Measurements from ENCODE around the gene NPAS3. TPM values are rescaled to one million over a fixed set of nuclear protein-coding genes. Genes with fewer than 3 reads are reported as not detected.

NPAS3 gene
- total and polyA plus RNA-seq, 2 donors (not counting 3 experiments of a cell fraction or from before 2014, with no cell fraction given), result 0.10 to 0.13 TPM

DNA sequence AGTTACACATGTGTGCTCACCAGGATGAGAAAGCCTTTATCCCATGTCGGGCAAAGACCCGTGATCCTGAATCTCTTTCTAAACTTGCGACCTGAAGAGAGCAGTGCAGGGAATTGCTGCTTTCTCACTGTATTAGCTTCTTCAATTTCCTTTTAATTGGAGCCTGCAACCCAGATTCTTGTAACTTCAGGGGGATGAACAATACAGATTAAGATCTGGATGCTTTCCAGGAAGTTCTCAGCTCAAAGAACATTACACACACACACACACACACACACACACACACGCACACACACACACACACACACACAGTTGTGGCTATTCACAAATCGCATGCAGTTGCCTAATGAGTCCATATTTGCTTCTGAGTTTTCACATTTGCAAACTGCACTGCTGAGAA, 268.3 kb downstream of the NPAS3 start:
- dilution Hi-C loops (cut with MboI; ENCODE audit: extremely low pct_ligation_motif_present, low sequenced_read_pairs), result no loop called here
- BruUV-seq (replicated peaks), result no TSS peak

DNA sequence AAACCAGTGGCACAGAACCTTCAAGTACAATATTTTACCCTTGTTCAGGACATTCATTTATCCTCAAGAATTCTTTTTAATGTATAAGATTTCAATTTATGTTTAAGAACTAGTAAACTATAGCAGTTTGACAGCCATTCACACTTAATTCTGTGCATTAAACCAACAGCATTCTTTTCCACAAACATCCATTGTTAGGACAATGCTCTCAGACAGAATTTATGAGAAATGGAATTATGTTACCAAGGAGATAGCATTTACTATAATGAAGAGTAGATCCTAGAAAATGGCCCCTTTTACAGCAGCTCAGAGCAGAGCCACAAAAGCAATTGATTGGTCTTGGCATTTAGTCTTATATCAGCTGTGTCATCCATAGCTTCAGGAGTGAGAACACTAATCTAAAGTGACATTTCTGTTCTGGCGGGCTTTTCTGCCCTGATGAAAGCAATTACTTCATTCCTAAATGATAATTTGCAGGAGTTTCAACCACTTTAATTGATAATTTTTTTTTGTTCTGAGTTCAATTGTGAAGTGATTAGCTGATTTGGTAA, 268.9 kb downstream of the NPAS3 start:
- H3K4me2 ChIP-seq (ENCODE audit: insufficient read depth, low read length), result no peak overlapping the region
- no peaks in the 10 kb centered on the region for H3K79me2 ChIP-seq (ENCODE audit: control insufficient read depth, insufficient read depth, low read length)
- dilution Hi-C loops (cut with MboI; ENCODE audit: extremely low pct_ligation_motif_present, low sequenced_read_pairs), result no loop called here
- ChIA-PET CTCF (no interaction called here), POLR2A (no interaction called here)
- intact Hi-C loops (cut with micrococcal nuclease), result no loop called here
- H3K4me3 ChIP-seq (replicated peaks in 1 of 3; ENCODE audit: insufficient read depth in 1 of 3, low read depth in 1 of 3, low read length in 3 of 3), result no peak overlapping the region
- no peaks in the 10 kb centered on the region for H3K9me3 ChIP-seq (replicated peaks; ENCODE audit: control insufficient read depth, insufficient read depth, low read length)
- TF ChIP-seq JUN (IDR thresholded peaks at IDR 0.05; ENCODE audit: borderline replicate concordance, insufficient read depth, insufficient read length, low read depth) (no peak), FOS (IDR thresholded peaks at IDR 0.05; ENCODE audit: borderline replicate concordance, insufficient read depth, low read length) (no peak), CTCF (IDR thresholded peaks at IDR 0.05; ENCODE audit: extremely low read depth in 1 of 2, insufficient read depth in 1 of 2, low read depth in 1 of 2, low read length in 2 of 2) (no peak), POLR2A (IDR thresholded peaks at IDR 0.05; ENCODE audit: low read depth, low read length) (no peak), POLR2AphosphoS5 (IDR thresholded peaks at IDR 0.05; ENCODE audit: insufficient read depth, low read depth, low read length) (no peak), MAX (IDR thresholded peaks at IDR 0.05; ENCODE audit: insufficient read depth, insufficient read length) (no peak), EZH2 (IDR thresholded peaks at IDR 0.05; ENCODE audit: borderline replicate concordance, low read depth, low read length, severe bottlenecking) (no peak), MYC (IDR thresholded peaks at IDR 0.05; ENCODE audit: low read depth, low read length) (no peak), GATA2 (IDR thresholded peaks at IDR 0.05; ENCODE audit: insufficient read depth, insufficient read length, low read depth, low read length) (no peak)
- H4K20me1 ChIP-seq (replicated peaks; ENCODE audit: control insufficient read depth, extremely low read depth, insufficient read depth, low read length), result no peaks in the 10 kb centered on the region
- no peaks in the 10 kb centered on the region for H3K27me3 ChIP-seq (ENCODE audit: control insufficient read depth in 2 of 2, insufficient read depth in 2 of 2, low read length in 2 of 2)
- H3K36me3 ChIP-seq (ENCODE audit: control insufficient read depth in 2 of 2, extremely low read depth in 1 of 2, insufficient read depth in 2 of 2, low read length in 2 of 2), result no peaks in the 10 kb centered on the region
- H3K9ac ChIP-seq (replicated peaks; ENCODE audit: extremely low read depth, insufficient read depth, low read length), result no peak overlapping the region
- no peaks in the 10 kb centered on the region for H3K4me1 ChIP-seq (ENCODE audit: control insufficient read depth, extremely low read depth, insufficient read depth, low read length)
- DNase-seq (ENCODE audit: low read depth, low spot score) (no peak), FAIRE-seq (no peak)
- no peak overlapping the region for H2AFZ ChIP-seq (ENCODE audit: low read depth, low read length)
- no peak overlapping the region for H3K27ac ChIP-seq (ENCODE audit: insufficient read depth, low read depth, low read length)
- BruUV-seq (replicated peaks), result no TSS peak
- no peaks in the 10 kb centered on the region for H3K9me1 ChIP-seq (replicated peaks; ENCODE audit: control insufficient read depth, extremely low read depth, insufficient read depth, low read length)

More for the DNA sequence above, 268.3 kb downstream of the NPAS3 start:
- no peak overlapping the region for H3K9ac ChIP-seq (replicated peaks; ENCODE audit: extremely low read depth, insufficient read depth, low read length)
- intact Hi-C loops (cut with micrococcal nuclease), result no loop called here
- no peaks in the 10 kb centered on the region for H3K36me3 ChIP-seq (ENCODE audit: control insufficient read depth in 2 of 2, extremely low read depth in 1 of 2, insufficient read depth in 2 of 2, low read length in 2 of 2)
- FAIRE-seq (no peak), DNase-seq (ENCODE audit: low read depth, low spot score) (no peak)
- H3K9me3 ChIP-seq (replicated peaks; ENCODE audit: control insufficient read depth, insufficient read depth, low read length), result no peaks in the 10 kb centered on the region
- H3K79me2 ChIP-seq (ENCODE audit: control insufficient read depth, insufficient read depth, low read length), result no peaks in the 10 kb centered on the region
- no peak overlapping the region for H2AFZ ChIP-seq (ENCODE audit: low read depth, low read length)
- no peak overlapping the region for H3K4me2 ChIP-seq (ENCODE audit: insufficient read depth, low read length)
- no peak overlapping the region for H3K27ac ChIP-seq (ENCODE audit: insufficient read depth, low read depth, low read length)
- no peaks in the 10 kb centered on the region for H4K20me1 ChIP-seq (replicated peaks; ENCODE audit: control insufficient read depth, extremely low read depth, insufficient read depth, low read length)
- TF ChIP-seq FOS (IDR thresholded peaks at IDR 0.05; ENCODE audit: borderline replicate concordance, insufficient read depth, low read length) (no peak), POLR2AphosphoS5 (IDR thresholded peaks at IDR 0.05; ENCODE audit: insufficient read depth, low read depth, low read length) (no peak), GATA2 (IDR thresholded peaks at IDR 0.05; ENCODE audit: insufficient read depth, insufficient read length, low read depth, low read length) (no peak), EZH2 (IDR thresholded peaks at IDR 0.05; ENCODE audit: borderline replicate concordance, low read depth, low read length, severe bottlenecking) (no peak)
- H3K27me3 ChIP-seq (ENCODE audit: control insufficient read depth in 2 of 2, insufficient read depth in 2 of 2, low read length in 2 of 2), result no peaks in the 10 kb centered on the region
- ChIA-PET CTCF (no interaction called here), POLR2A (no interaction called here)
- no peaks in the 10 kb centered on the region for H3K9me1 ChIP-seq (replicated peaks; ENCODE audit: control insufficient read depth, extremely low read depth, insufficient read depth, low read length)
- no peak overlapping the region for H3K4me3 ChIP-seq (replicated peaks in 1 of 3; ENCODE audit: insufficient read depth in 1 of 3, low read depth in 1 of 3, low read length in 3 of 3)
- H3K4me1 ChIP-seq (ENCODE audit: control insufficient read depth, extremely low read depth, insufficient read depth, low read length), result no peaks in the 10 kb centered on the region

Data from endothelial cell of umbilical vein (primary cell).